ENCODE data around the gene EVI5. TPM values are rescaled to one million over a fixed set of nuclear protein-coding genes. Genes with fewer than 3 reads are reported as not detected.
"Not testable (repeated sequence)": the region's sequence is repeated elsewhere in the genome, so short reads cannot be mapped to it uniquely, and the experiment has no call there.

The EVI5 gene
- total RNA-seq, 1 donor from 2014 or later: 80.4 TPM

DNA sequence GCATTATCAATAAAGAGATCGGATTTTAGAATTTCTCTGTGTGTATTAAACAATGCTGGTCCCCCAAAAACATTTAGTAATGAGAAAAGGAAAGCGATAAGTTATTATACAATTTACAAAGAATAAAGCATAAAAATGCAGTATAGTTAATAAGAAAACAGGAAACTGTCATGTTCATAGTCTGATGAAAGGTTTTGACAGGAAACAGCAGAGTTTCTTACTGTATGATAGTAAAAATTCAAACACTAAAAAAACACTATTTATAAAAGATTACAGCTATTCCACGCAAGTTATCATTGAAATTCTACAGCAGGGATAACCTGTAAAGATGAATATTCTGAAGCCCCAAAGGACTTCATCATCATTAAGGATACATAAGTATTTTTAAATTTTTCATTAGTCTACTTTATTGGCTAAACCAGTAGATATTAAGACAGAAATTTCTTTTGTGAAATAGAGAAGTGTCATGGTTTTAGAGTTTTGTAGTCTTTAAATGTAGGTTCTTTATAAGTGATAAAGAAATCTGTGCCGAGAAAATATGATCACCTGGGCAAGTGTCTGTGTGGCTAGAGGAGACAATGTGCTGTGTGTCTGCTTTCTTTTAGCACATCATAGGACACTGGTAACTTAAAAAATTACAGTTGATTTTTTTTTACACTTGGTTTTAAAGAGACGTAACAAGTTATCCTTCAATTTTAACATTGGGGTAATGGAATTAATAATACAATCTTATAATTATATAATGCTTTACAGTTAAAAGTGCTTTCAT is 248.5 kb downstream of the EVI5 start:
- H3K27me3 ChIP-seq (ENCODE audit: insufficient read depth, low read length): no peaks in the 10 kb centered on the region
- H3K9me3 Mint-ChIP-seq (ENCODE audit: unreplicated experiment): peaks cover 5% of the 10 kb centered on the region
- peaks cover 7% of the 10 kb centered on the region for H3K36me3 Mint-ChIP-seq (ENCODE audit: low read depth, unreplicated experiment)
- no peak overlapping the region for H2AFZ ChIP-seq (ENCODE audit: low read depth, low read length)
- no peaks in the 10 kb centered on the region for H3K36me3 ChIP-seq (ENCODE audit: insufficient read depth, low read length)
- H3K27me3 Mint-ChIP-seq (ENCODE audit: low read depth, unreplicated experiment): no peaks in the 10 kb centered on the region
- H4K20me1 ChIP-seq (ENCODE audit: insufficient read depth, low read length): peaks cover 4% of the 10 kb centered on the region
- H3K9ac ChIP-seq (ENCODE audit: low read length): no peak overlapping the region
- H3K27ac Mint-ChIP-seq (ENCODE audit: unreplicated experiment): no peak overlapping the region
- peak overlapping the region; percentile 28 for H3K4me2 ChIP-seq (ENCODE audit: low read length)
- no peak for FAIRE-seq
- no peaks in the 10 kb centered on the region for H3K9me3 ChIP-seq (ENCODE audit: insufficient read depth, low read depth, low read length)
- DNase-seq (ENCODE audit: low read depth): no peak
- TF ChIP-seq, protein P1, sequence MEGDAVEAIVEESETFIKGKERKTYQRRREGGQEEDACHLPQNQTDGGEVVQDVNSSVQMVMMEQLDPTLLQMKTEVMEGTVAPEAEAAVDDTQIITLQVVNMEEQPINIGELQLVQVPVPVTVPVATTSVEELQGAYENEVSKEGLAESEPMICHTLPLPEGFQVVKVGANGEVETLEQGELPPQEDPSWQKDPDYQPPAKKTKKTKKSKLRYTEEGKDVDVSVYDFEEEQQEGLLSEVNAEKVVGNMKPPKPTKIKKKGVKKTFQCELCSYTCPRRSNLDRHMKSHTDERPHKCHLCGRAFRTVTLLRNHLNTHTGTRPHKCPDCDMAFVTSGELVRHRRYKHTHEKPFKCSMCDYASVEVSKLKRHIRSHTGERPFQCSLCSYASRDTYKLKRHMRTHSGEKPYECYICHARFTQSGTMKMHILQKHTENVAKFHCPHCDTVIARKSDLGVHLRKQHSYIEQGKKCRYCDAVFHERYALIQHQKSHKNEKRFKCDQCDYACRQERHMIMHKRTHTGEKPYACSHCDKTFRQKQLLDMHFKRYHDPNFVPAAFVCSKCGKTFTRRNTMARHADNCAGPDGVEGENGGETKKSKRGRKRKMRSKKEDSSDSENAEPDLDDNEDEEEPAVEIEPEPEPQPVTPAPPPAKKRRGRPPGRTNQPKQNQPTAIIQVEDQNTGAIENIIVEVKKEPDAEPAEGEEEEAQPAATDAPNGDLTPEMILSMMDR (IDR thresholded peaks at IDR 0.05; ENCODE audit: insufficient read depth, low read depth, low read length): no peak
- no peak for TF ChIP-seq EZH2 (IDR thresholded peaks at IDR 0.05; ENCODE audit: insufficient read depth, low read length)
- H3K4me1 Mint-ChIP-seq (ENCODE audit: low read depth, unreplicated experiment): peaks cover 5% of the 10 kb centered on the region
- no peak overlapping the region for H3K4me3 Mint-ChIP-seq (ENCODE audit: unreplicated experiment)
- no peak overlapping the region for H3K27ac ChIP-seq (ENCODE audit: low read depth, low read length)
- no peaks in the 10 kb centered on the region for H3K79me2 ChIP-seq (ENCODE audit: insufficient read depth, low read length)
- no peak overlapping the region for H3K4me3 ChIP-seq (ENCODE audit: insufficient read depth, low read depth, low read length)
- H3K4me1 ChIP-seq (ENCODE audit: insufficient read depth, low read length): peaks cover 19% of the 10 kb centered on the region

DNA sequence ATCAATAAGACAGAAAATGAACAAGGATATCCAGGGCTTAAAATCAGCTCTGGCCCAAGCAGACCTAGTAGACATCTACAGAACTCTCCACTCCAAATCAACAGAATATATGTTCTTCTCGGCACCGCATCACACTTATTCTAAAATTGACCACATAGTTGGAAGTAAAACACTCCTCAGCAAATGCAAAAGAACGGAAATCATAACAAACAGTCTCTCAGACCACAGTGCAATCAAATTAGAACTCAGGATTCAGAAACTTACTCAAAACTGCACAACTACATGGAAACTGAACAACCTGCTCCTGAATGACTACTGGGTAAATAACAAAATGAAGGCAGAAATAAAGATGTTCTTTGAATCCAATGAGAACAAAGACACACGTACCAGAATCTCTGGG is 252.5 kb downstream of the EVI5 start:
- not testable (repeated sequence) for DNase-seq (ENCODE audit: low read depth); H3K4me3 ChIP-seq (ENCODE audit: insufficient read depth, low read depth, low read length); H3K27me3 Mint-ChIP-seq (ENCODE audit: low read depth, unreplicated experiment); H3K9me3 ChIP-seq (ENCODE audit: insufficient read depth, low read depth, low read length); H3K27me3 ChIP-seq (ENCODE audit: insufficient read depth, low read length); H3K9me3 Mint-ChIP-seq (ENCODE audit: unreplicated experiment); H3K4me1 ChIP-seq (ENCODE audit: insufficient read depth, low read length); H4K20me1 ChIP-seq (ENCODE audit: insufficient read depth, low read length); FAIRE-seq; H2AFZ ChIP-seq (ENCODE audit: low read depth, low read length); H3K79me2 ChIP-seq (ENCODE audit: insufficient read depth, low read length); H3K4me2 ChIP-seq (ENCODE audit: low read length); H3K27ac ChIP-seq (ENCODE audit: low read depth, low read length); H3K9ac ChIP-seq (ENCODE audit: low read length); H3K4me1 Mint-ChIP-seq (ENCODE audit: low read depth, unreplicated experiment); H3K27ac Mint-ChIP-seq (ENCODE audit: unreplicated experiment); H3K36me3 Mint-ChIP-seq (ENCODE audit: low read depth, unreplicated experiment); H3K4me3 Mint-ChIP-seq (ENCODE audit: unreplicated experiment); H3K36me3 ChIP-seq (ENCODE audit: insufficient read depth, low read length)

DNA sequence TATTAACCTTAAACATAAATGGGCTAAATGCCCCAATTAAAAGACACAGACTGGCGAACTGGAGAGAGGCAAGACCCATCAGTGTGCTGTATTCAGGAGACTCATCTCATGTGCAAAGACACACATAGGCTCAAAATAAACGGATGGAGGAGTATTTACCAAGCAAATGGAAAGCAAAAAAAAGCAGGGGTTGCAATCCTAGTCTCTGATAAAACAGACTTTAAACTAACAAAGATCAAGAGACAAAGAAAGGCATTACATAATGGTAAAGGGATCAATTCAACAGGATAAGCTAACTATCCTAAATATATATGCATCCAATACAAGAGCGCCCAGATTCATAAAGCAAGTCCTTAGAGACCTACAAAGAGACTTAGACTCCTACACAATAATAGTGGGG is 253.0 kb downstream of the EVI5 start:
- H3K4me2 ChIP-seq (ENCODE audit: low read length); FAIRE-seq; H3K9me3 ChIP-seq (ENCODE audit: insufficient read depth, low read depth, low read length); H2AFZ ChIP-seq (ENCODE audit: low read depth, low read length); H3K9ac ChIP-seq (ENCODE audit: low read length); H3K4me1 Mint-ChIP-seq (ENCODE audit: low read depth, unreplicated experiment); H4K20me1 ChIP-seq (ENCODE audit: insufficient read depth, low read length); H3K27me3 Mint-ChIP-seq (ENCODE audit: low read depth, unreplicated experiment); H3K79me2 ChIP-seq (ENCODE audit: insufficient read depth, low read length); H3K27ac ChIP-seq (ENCODE audit: low read depth, low read length); H3K4me1 ChIP-seq (ENCODE audit: insufficient read depth, low read length); H3K36me3 ChIP-seq (ENCODE audit: insufficient read depth, low read length); H3K4me3 Mint-ChIP-seq (ENCODE audit: unreplicated experiment); H3K36me3 Mint-ChIP-seq (ENCODE audit: low read depth, unreplicated experiment); H3K27ac Mint-ChIP-seq (ENCODE audit: unreplicated experiment); H3K9me3 Mint-ChIP-seq (ENCODE audit: unreplicated experiment); DNase-seq (ENCODE audit: low read depth); H3K4me3 ChIP-seq (ENCODE audit: insufficient read depth, low read depth, low read length); H3K27me3 ChIP-seq (ENCODE audit: insufficient read depth, low read length): not testable (repeated sequence)
